ENCODE measurements around the gene WWOX.

DNA sequence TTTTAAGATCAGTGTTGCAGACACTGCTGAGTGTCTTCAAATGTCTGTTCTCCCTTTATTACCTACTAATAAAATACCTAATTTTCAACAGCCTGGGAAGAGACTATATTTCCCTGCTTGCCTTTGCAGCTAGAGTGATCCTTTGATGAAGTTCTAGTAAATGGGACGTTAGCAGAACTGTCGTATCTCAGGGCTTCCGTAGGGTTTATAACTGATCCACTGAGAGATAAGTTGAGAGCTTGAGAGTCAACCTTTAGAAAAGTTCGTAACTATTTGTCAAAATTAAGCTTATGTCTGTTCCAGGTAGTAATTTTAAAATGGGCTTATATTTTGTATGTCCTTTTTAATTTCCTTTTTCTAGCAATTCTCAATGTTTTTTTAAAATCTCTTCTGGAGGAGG lies 974.1 kb downstream of the WWOX start:
- TF ChIP-seq EZH2 (IDR thresholded peaks at IDR 0.05; ENCODE audit: borderline replicate concordance, insufficient read depth, low read depth, low read length, poor library complexity, severe bottlenecking): no peak
- TF ChIP-seq, protein P1, sequence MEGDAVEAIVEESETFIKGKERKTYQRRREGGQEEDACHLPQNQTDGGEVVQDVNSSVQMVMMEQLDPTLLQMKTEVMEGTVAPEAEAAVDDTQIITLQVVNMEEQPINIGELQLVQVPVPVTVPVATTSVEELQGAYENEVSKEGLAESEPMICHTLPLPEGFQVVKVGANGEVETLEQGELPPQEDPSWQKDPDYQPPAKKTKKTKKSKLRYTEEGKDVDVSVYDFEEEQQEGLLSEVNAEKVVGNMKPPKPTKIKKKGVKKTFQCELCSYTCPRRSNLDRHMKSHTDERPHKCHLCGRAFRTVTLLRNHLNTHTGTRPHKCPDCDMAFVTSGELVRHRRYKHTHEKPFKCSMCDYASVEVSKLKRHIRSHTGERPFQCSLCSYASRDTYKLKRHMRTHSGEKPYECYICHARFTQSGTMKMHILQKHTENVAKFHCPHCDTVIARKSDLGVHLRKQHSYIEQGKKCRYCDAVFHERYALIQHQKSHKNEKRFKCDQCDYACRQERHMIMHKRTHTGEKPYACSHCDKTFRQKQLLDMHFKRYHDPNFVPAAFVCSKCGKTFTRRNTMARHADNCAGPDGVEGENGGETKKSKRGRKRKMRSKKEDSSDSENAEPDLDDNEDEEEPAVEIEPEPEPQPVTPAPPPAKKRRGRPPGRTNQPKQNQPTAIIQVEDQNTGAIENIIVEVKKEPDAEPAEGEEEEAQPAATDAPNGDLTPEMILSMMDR (IDR thresholded peaks at IDR 0.05): no peak
